AG10803 (cell line): Measurements from ENCODE around the gene TACR2.

Source experiments
- DNase-seq: peaks from one replicate; pipeline ENCODE4 v3.0.0; 2010; ENCODE audit warnings: low read depth
- H3K4me3 ChIP-seq: 2 replicates; pipeline ENCODE4 v1.5.1; 2011; ENCODE audit warnings: mild to moderate bottlenecking, low read length, control low read depth
- CTCF ChIP-seq: conservative IDR thresholded peaks from 2 replicates; pipeline ENCODE4 v1.5.1; 2011; ENCODE audit warnings: mild to moderate bottlenecking, low read length, control low read depth, inconsistent platforms

The TACR2 gene

GRCh38 chr10:69438536-69439349 lies 22.0 kb upstream of the TACR2 start:
- no peak for TF ChIP-seq CTCF
- peak; percentile 70 for DNase-seq
- H3K4me3 ChIP-seq = no peak overlapping the region

- no peak for TF ChIP-seq CTCF
Observed at GRCh38 chr10:69437321-69438259, 20.9 kb upstream of the TACR2 start.

GRCh38 chr10:69435966-69436520 lies 19.3 kb upstream of the TACR2 start:
- no peak overlapping the region for H3K4me3 ChIP-seq
- DNase-seq = no peak
- TF ChIP-seq CTCF = no peak

More at GRCh38 chr10:69437321-69438259, 20.9 kb upstream of the TACR2 start:
- DNase-seq = no peak
- no peak overlapping the region for H3K4me3 ChIP-seq

- H3K4me3 ChIP-seq = no peak overlapping the region
- TF ChIP-seq CTCF = no peak
- no peak for DNase-seq
Observed at GRCh38 chr10:69434926-69435325, 18.2 kb upstream of the TACR2 start.

GRCh38 chr10:69434169-69434568 lies 17.5 kb upstream of the TACR2 start:
- no peak for TF ChIP-seq CTCF
- no peak for DNase-seq
- no peak overlapping the region for H3K4me3 ChIP-seq

- TF ChIP-seq CTCF = no peak
- no peak for DNase-seq
Observed at GRCh38 chr10:69428165-69428564, 11.4 kb upstream of the TACR2 start.

More at GRCh38 chr10:69428165-69428564, 11.4 kb upstream of the TACR2 start:
- no peak overlapping the region for H3K4me3 ChIP-seq
